HepG2 (cell line): Measurements from ENCODE around the gene PHF13. TPM values are rescaled to one million over a fixed set of nuclear protein-coding genes. Genes with fewer than 3 reads are reported as not detected.

ENCODE experiments used
- ATAC-seq: fragments of 200-7000 bp; cut with Tn5 transposase; 3 replicates; pipeline ENCODE4 v1.9.1; 2020; ENCODE audit warnings: mild to moderate bottlenecking, moderate library complexity
- BruUV-seq: library from RNA; stranded (reverse); fragments of 400-500 nt; replicated peaks from 2 replicates; lab custom pipeline; 2021; lab: Mats Ljungman, UMichigan
- CTCF ChIA-PET: fragments of 300-600 bp; formaldehyde crosslinking; extraction: SDS; loops from one replicate; lab custom pipeline; 2021; ENCODE audit warnings: low total read pairs, inconsistent platforms, low intra/inter-chr PET ratio; lab: Yijun Ruan, JAX
- POLR2A ChIA-PET: fragments of 350-600 bp; sonication (Branson Sonifier 250); formaldehyde crosslinking; loops from one replicate; lab custom pipeline; 2020; ENCODE audit warnings: antibody characterized with exemption, inconsistent platforms; lab: Yijun Ruan, JAX
- DNase-seq: peaks from one replicate; pipeline ENCODE4 v3.0.0-alpha.2; 2015; ENCODE audit warnings: low spot score
- FAIRE-seq: peaks from 3 replicates; lab custom pipeline; 2011; peaks lifted over from hg19 to GRCh38; lab: Jason Lieb, UNC
- H2AFZ ChIP-seq: one replicate; pipeline ENCODE4 v1.6.1; 2011; ENCODE audit warnings: low read length, inconsistent platforms
- H3K27ac ChIP-seq: fragments of 300-600 bp; 3 replicates; pipeline ENCODE4 v1.8.0; 2011; ENCODE audit warnings: mixed run types, mild to moderate bottlenecking, mixed read lengths, low read length, inconsistent platforms; ENCODE audit not compliant: insufficient read depth; ENCODE audit errors: extremely low read length
- H3K27me3 ChIP-seq, 2 experiments: fragments of 200-600 bp in 1 of 2; 2 replicates in 1 of 2; 3 replicates in 1 of 2; pipeline versions ENCODE4 v1.6.0 to v1.8.0; 2011; ENCODE audit warnings: low read length in 2 of 2, mild to moderate bottlenecking in 2 of 2, moderate library complexity in 2 of 2, inconsistent platforms in 1 of 2; ENCODE audit not compliant: insufficient read depth in 2 of 2, control insufficient read depth in 1 of 2
- H3K36me3 ChIP-seq, 2 experiments: fragments of 200-600 bp in 1 of 2; replicated peaks in 1 of 2; 2 replicates in 1 of 2; 3 replicates in 1 of 2; pipeline versions ENCODE4 v1.5.1 to v1.8.0; 2011; ENCODE audit warnings: low read length in 2 of 2, inconsistent platforms in 1 of 2; ENCODE audit not compliant: insufficient read depth in 2 of 2, control insufficient read depth in 1 of 2
- H3K4me1 ChIP-seq: 2 replicates; pipeline ENCODE4 v1.5.1; 2012; ENCODE audit warnings: low read length, inconsistent platforms; ENCODE audit not compliant: insufficient read depth
- H3K4me2 ChIP-seq: 2 replicates; pipeline ENCODE4 v1.6.0; 2011; ENCODE audit warnings: low read depth, low read length, inconsistent platforms
- H3K4me3 ChIP-seq, 3 experiments: fragments of 200-600 bp in 1 of 3; sonication (generic), shearing (Covaris generic) in 1 of 3; replicated peaks in 1 of 3; 2 replicates each; pipeline ENCODE4 v1.5.1; 2011 to 2016; ENCODE audit warnings: low read length in 3 of 3, inconsistent platforms in 2 of 3, low read depth in 2 of 3, mild to moderate bottlenecking in 2 of 3, control low read depth in 1 of 3, mixed read lengths in 1 of 3; ENCODE audit not compliant: insufficient read depth in 1 of 3
- H3K79me2 ChIP-seq: one replicate; pipeline ENCODE4 v1.6.1; 2011; ENCODE audit warnings: low read length, inconsistent platforms; ENCODE audit not compliant: insufficient read depth
- H3K9ac ChIP-seq: 2 replicates; pipeline ENCODE4 v1.6.0; 2011; ENCODE audit warnings: mild to moderate bottlenecking, low read depth, low read length, inconsistent platforms; ENCODE audit not compliant: insufficient read depth
- H3K9me3 ChIP-seq: 2 replicates; pipeline ENCODE4 v1.5.1; 2012; ENCODE audit warnings: mild to moderate bottlenecking, low read length
- H4K20me1 ChIP-seq: 2 replicates; pipeline ENCODE4 v1.6.0; 2011; ENCODE audit warnings: inconsistent platforms, mild to moderate bottlenecking, low read length, moderate library complexity; ENCODE audit not compliant: insufficient read depth
- AGO2 ChIP-seq: fragments of 200-400 bp; formaldehyde crosslinking; optimal IDR thresholded peaks from 2 replicates; pipeline ENCODE3; 2017; ENCODE audit warnings: mild to moderate bottlenecking, low read depth, low read length, moderate library complexity
- ARID5B ChIP-seq: IDR thresholded peaks from 2 replicates; pipeline ENCODE4 v1.4.0; 2020; ENCODE audit warnings: mild to moderate bottlenecking, missing genetic modification reagents
- CREB1 ChIP-seq, 2 experiments: fragments of 450-650 bp in 1 of 2; IDR thresholded peaks; 2 replicates each; pipeline ENCODE4 v1.6.1; 2016 to 2017; ENCODE audit warnings: control low read depth in 1 of 2, mild to moderate bottlenecking in 1 of 2, missing compliant biosample characterization in 1 of 2, missing genetic modification characterization in 1 of 2
- ETV6 ChIP-seq: sonication (generic); formaldehyde crosslinking; conservative IDR thresholded peaks from 2 replicates; pipeline ENCODE4 v1.4.0; 2020; ENCODE audit warnings: missing genetic modification reagents
- KMT2A ChIP-seq: sonication (generic); formaldehyde crosslinking; IDR thresholded peaks from 2 replicates; pipeline ENCODE4 v1.4.0; 2020; ENCODE audit warnings: missing genetic modification reagents
- MAX ChIP-seq: IDR thresholded peaks from 2 replicates; pipeline ENCODE4 v1.6.1; 2012; ENCODE audit warnings: inconsistent platforms
- MIXL1 ChIP-seq: IDR thresholded peaks from 2 replicates; pipeline ENCODE4 v1.6.1; 2016
- PHF20 ChIP-seq: sonication (generic); formaldehyde crosslinking; IDR thresholded peaks from 2 replicates; pipeline ENCODE4 v1.5.0; 2020; ENCODE audit warnings: mild to moderate bottlenecking, missing genetic modification reagents
- POLR2A ChIP-seq, 2 experiments: IDR thresholded peaks; 2 replicates each; pipeline ENCODE4 v1.6.1; 2011; ENCODE audit warnings: low read depth in 2 of 2, low read length in 2 of 2, mild to moderate bottlenecking in 1 of 2, moderate library complexity in 1 of 2; ENCODE audit not compliant: insufficient read depth in 1 of 2
- PPARG ChIP-seq: conservative IDR thresholded peaks from 2 replicates; pipeline ENCODE4 v1.6.1; 2016; ENCODE audit warnings: missing biosample characterization, missing genetic modification reagents
- XBP1 ChIP-seq: sonication (generic); formaldehyde crosslinking; IDR thresholded peaks from 2 replicates; pipeline ENCODE4 v1.5.0; 2020; ENCODE audit warnings: missing genetic modification reagents
- ZBTB21 ChIP-seq: sonication (generic); formaldehyde crosslinking; IDR thresholded peaks from 2 replicates; pipeline ENCODE4 v1.4.0; 2020; ENCODE audit warnings: missing genetic modification reagents
- ZC3H4 ChIP-seq: sonication (generic); formaldehyde crosslinking; IDR thresholded peaks from 2 replicates; pipeline ENCODE4 v1.4.0; 2020; ENCODE audit warnings: missing genetic modification reagents, borderline replicate concordance
- ZFP36 ChIP-seq: fragments of 150-350 bp; IDR thresholded peaks from 2 replicates; pipeline ENCODE4 v1.6.1; 2018; ENCODE audit warnings: borderline replicate concordance, low read length, low read depth; ENCODE audit not compliant: partially characterized antibody
- ZNF20 ChIP-seq: sonication (generic); formaldehyde crosslinking; IDR thresholded peaks from 2 replicates; pipeline ENCODE4 v1.4.0; 2020; ENCODE audit warnings: mild to moderate bottlenecking, moderate library complexity, missing genetic modification reagents
- ZNF432 ChIP-seq: sonication (generic); formaldehyde crosslinking; IDR thresholded peaks from 2 replicates; pipeline ENCODE4 v1.5.0; 2020; ENCODE audit warnings: missing genetic modification reagents, mild to moderate bottlenecking, borderline replicate concordance
- ZNF546 ChIP-seq: sonication (generic); formaldehyde crosslinking; conservative IDR thresholded peaks from 2 replicates; pipeline ENCODE4 v1.8.1; 2023; ENCODE audit warnings: mild to moderate bottlenecking, missing genetic modification reagents
- ZNF564 ChIP-seq: sonication (generic); formaldehyde crosslinking; IDR thresholded peaks from 2 replicates; pipeline ENCODE4 v1.8.1; 2023; ENCODE audit warnings: mild to moderate bottlenecking, missing genetic modification reagents
- ZNF589 ChIP-seq: sonication (generic); formaldehyde crosslinking; conservative IDR thresholded peaks from 2 replicates; pipeline ENCODE4 v1.8.0; 2022; ENCODE audit warnings: mild to moderate bottlenecking, moderate library complexity, missing genetic modification reagents
- ZSCAN20 ChIP-seq: sonication (generic); formaldehyde crosslinking; IDR thresholded peaks from 2 replicates; pipeline ENCODE4 v1.4.0; 2020; ENCODE audit warnings: missing genetic modification reagents, mild to moderate bottlenecking, borderline replicate concordance
- ZSCAN22 ChIP-seq: sonication (generic); formaldehyde crosslinking; IDR thresholded peaks from 2 replicates; pipeline ENCODE4 v1.4.0; 2020; ENCODE audit warnings: mild to moderate bottlenecking, missing genetic modification reagents
- WGBS: methylation state at CpG from one replicate; pipeline ENCODE4 v1.1.6; 2017; ENCODE audit warnings: low lambda C conversion rate; 5-methylcytosine and 5-hydroxymethylcytosine counted together
- in situ Hi-C: cut with HindIII; loops from 2 replicates; pipeline ENCODE4 v1.10.0; 2017; ENCODE audit warnings: low pct_unique_long_range_greater_than_20kb; ENCODE audit not compliant: extremely low pct_ligation_motif_present
- intact Hi-C: fragments of 100-400 bp; cut with micrococcal nuclease; formaldehyde crosslinking; loops from one replicate; pipeline ENCODE4 v1.10.0; 2022; ENCODE audit not compliant: unreplicated experiment
- polyA plus RNA-seq, 8 experiments: library from polyadenylated mRNA; depleted of rRNA in 3 of 8; stranded (reverse) in 7 of 8; unstranded in 1 of 8; fragments of >200 nt; fragmentation: Illumina TruSeq in 4 of 8; extraction: Trizol in 4 of 8; gene quantifications; 2 replicates each; pipeline versions ENCODE4 v1.2.1 to v1.2.3, GENCODE V29; 2011 to 2016; ENCODE audit warnings: low read depth in 4 of 8, missing spikeins in 1 of 8, mixed read lengths in 1 of 8; ENCODE audit not compliant: insufficient read depth in 1 of 8
- total RNA-seq, 5 experiments: library from RNA; depleted of rRNA; stranded (reverse); fragments of >200 nt; fragmentation: Illumina TruSeq; extraction: Trizol; gene quantifications; 2 replicates each; pipeline ENCODE4 v1.2.3, GENCODE V29; 2016; ENCODE audit warnings: low read depth in 1 of 5

The PHF13 gene
- total and polyA plus RNA-seq, 2 of the 13 experiments (the other 11 are each of a cell fraction or from before 2014, with no cell fraction given) = 4.7 to 7.4 TPM

- H3K9me3 ChIP-seq = no peaks in the 10 kb centered on the region
- peaks cover 42% of the 10 kb centered on the region for H3K4me1 ChIP-seq
- ATAC-seq = peak; percentile 37
- POLR2A ChIA-PET = interaction anchor here (0.6 to 7.1 kb wide), 15 partner anchors 8 to 182 kb away, joined by 3 to 113 read pairs (median 4); partner anchors contain the start of genes CAMTA1, NOL9, PHF13 and TAS1R1
- peaks cover 37% of the 10 kb centered on the region for H3K79me2 ChIP-seq
- H2AFZ ChIP-seq = no peak overlapping the region
- no peak for FAIRE-seq
- peak; percentile 86 for DNase-seq
- H3K4me2 ChIP-seq = peak overlapping the region; percentile 98
- CTCF ChIA-PET = no interaction called here
- H3K9ac ChIP-seq = peak overlapping the region; percentile 97
- H3K27me3 ChIP-seq = no peaks in the 10 kb centered on the region; a peak in 1 of 5 replicates
- H4K20me1 ChIP-seq = peaks cover 26% of the 10 kb centered on the region
- in situ Hi-C loops (no loop called here), intact Hi-C loops (no loop called here)
- H3K36me3 ChIP-seq = peaks cover 3 to 11% of the 10 kb centered on the region in 2 experiments; a peak in 3 of 5 replicates
- peak overlapping the region; percentile 100 for H3K27ac ChIP-seq
- BruUV-seq = TSS peak; percentile 95
- under 1% methylated on average over 32 of the region's 36 CpGs for WGBS
- peak overlapping the region; percentile 66 to 92 (median 78) for H3K4me3 ChIP-seq
- TF ChIP-seq PPARG (no peak), ARID5B (CRISPR knock-in tag) (no peak; the same call in 1 of the 2 replicates), ZNF589 (0 out of 2 replicates have a peak, but pooled peaks have one; percentile 38), ZNF432 (CRISPR knock-in tag) (0 out of 2 replicates have a peak, but pooled peaks have one; percentile 41), PHF20 (CRISPR knock-in tag) (peak; percentile 44; the same call in 1 of the 2 replicates), MAX (0 out of 2 replicates have a peak, but pooled peaks have one; percentile 2), CREB1 (IDR thresholded peaks at IDR 0.05) (peak; percentile 42; the same call in 1 of the 2 replicates), CREB1 (CRISPR knock-in tag; IDR thresholded peaks at IDR 0.05) (peak; percentile 76), AGO2 (peak; percentile 56), ZBTB21 (CRISPR knock-in tag) (peak; percentile 71; the same call in 1 of the 2 replicates), POLR2A (IDR thresholded peaks at IDR 0.05; ENCODE audit: insufficient read depth in 1 of 2, low read depth in 2 of 2, low read length in 2 of 2) (peak in 1 of 2 experiments; percentile 73; a peak in 2 of 4 replicates), KMT2A (CRISPR knock-in tag) (peak; percentile 47; the same call in 1 of the 2 replicates), ZC3H4 (CRISPR knock-in tag) (peak; percentile 88; the same call in 1 of the 2 replicates), ZFP36 (no peak), ZNF546 (CRISPR knock-in tag) (0 out of 2 replicates have a peak, but pooled peaks have one; percentile 6), MIXL1 (CRISPR knock-in tag) (0 out of 2 replicates have a peak, but pooled peaks have one; percentile 7), ZSCAN22 (CRISPR knock-in tag) (no peak), ZSCAN20 (0 out of 2 replicates have a peak, but pooled peaks have one; percentile 33), ETV6 (CRISPR knock-in tag) (peak; percentile 14; the same call in 1 of the 2 replicates), ZNF564 (CRISPR knock-in tag) (0 out of 2 replicates have a peak, but pooled peaks have one; percentile 60), XBP1 (CRISPR knock-in tag) (peak; percentile 52; the same call in 1 of the 2 replicates), ZNF20 (CRISPR knock-in tag) (peak; percentile 37; the same call in 1 of the 2 replicates)
Measured at GRCh38 chr1:6603238-6603914, 10.2 kb upstream of the PHF13 start.
